Stimulated activated CD4-positive, alpha-beta T cell treated with anti-CD3 and anti-CD28 coated beads, Interleukin-1b, Interleukin-23, amount 100 ng/mL, for 24 hours (primary cell): ENCODE measurements around the gene SLC36A3.
"Not testable (repeated sequence)": the region's sequence is repeated elsewhere in the genome, so short reads cannot be mapped to it uniquely, and the experiment has no call there.

Experiments
- DNase-seq, 4 experiments: peaks; one replicate each; pipeline ENCODE4 v3.0.0-alpha.2; 2020; ENCODE audit warnings: low read depth in 4 of 4, low spot score in 1 of 4

SLC36A3 gene

GRCh38 chr5:151262532-151262931 lies 41.0 kb downstream of the SLC36A3 start:
- DNase-seq = no peak

GRCh38 chr5:151259931-151260330 lies 43.6 kb downstream of the SLC36A3 start:
- DNase-seq = no peak

GRCh38 chr5:151258816-151259215 lies 44.8 kb downstream of the SLC36A3 start:
- no peak for DNase-seq

- no peak for DNase-seq
Observed at GRCh38 chr5:151258201-151258611, 45.4 kb downstream of the SLC36A3 start.

GRCh38 chr5:151257731-151258181 lies 45.8 kb downstream of the SLC36A3 start:
- no peak for DNase-seq

- no peak for DNase-seq
Observed at GRCh38 chr5:151255621-151256286, 47.8 kb downstream of the SLC36A3 start.

GRCh38 chr5:151254990-151255389 lies 48.6 kb downstream of the SLC36A3 start:
- DNase-seq = not testable (repeated sequence)

GRCh38 chr5:151254556-151254955 lies 49.0 kb downstream of the SLC36A3 start:
- DNase-seq = no peak

GRCh38 chr5:151253605-151253950 lies 50.0 kb downstream of the SLC36A3 start:
- no peak for DNase-seq

GRCh38 chr5:151252762-151253604 lies 50.6 kb downstream of the SLC36A3 start, which contains the start of gene GM2A:
GM2A (plus strand) TSS chr5:151253185; CDS start chr5:151253217, 32 bp downstream.
- peak; percentile 97 to 99 (median 98) for DNase-seq

- DNase-seq = no peak
Observed at GRCh38 chr5:151251621-151252020, 51.9 kb downstream of the SLC36A3 start.

- DNase-seq = no peak
Observed at GRCh38 chr5:151251001-151251551, 52.5 kb downstream of the SLC36A3 start.

- DNase-seq = no peak
Observed at GRCh38 chr5:151250346-151251000, 53.1 kb downstream of the SLC36A3 start.

- no peak for DNase-seq
Observed at GRCh38 chr5:151249281-151249680, 54.3 kb downstream of the SLC36A3 start.

GRCh38 chr5:151248651-151249050 lies 54.9 kb downstream of the SLC36A3 start:
- DNase-seq = no peak

GRCh38 chr5:151245680-151246219 lies 57.8 kb downstream of the SLC36A3 start:
- no peak for DNase-seq

GRCh38 chr5:151244206-151244605 lies 59.4 kb downstream of the SLC36A3 start:
- no peak for DNase-seq

- no peak for DNase-seq
Observed at GRCh38 chr5:151243564-151243963, 60.0 kb downstream of the SLC36A3 start.

GRCh38 chr5:151243127-151243526 lies 60.4 kb downstream of the SLC36A3 start:
- no peak for DNase-seq

- no peak for DNase-seq
Observed at GRCh38 chr5:151240924-151241635, 62.5 kb downstream of the SLC36A3 start.
